Mesenchymal stem cell (in vitro differentiated cells and primary cell): Measurements from ENCODE around the gene GRIFIN.

ENCODE experiments used
- DNase-seq: peaks from one replicate; pipeline ENCODE4 v3.0.0-alpha.2; 2013
- H2AFZ ChIP-seq: one replicate; pipeline ENCODE4 v1.6.1; 2013; ENCODE audit warnings: low read depth, mild to moderate bottlenecking, control low read depth, inconsistent platforms, low read length, moderate library complexity
- H2AK5ac ChIP-seq: 2 replicates; pipeline ENCODE4 v1.6.1; 2013; ENCODE audit warnings: low read length, moderate library complexity, mild to moderate bottlenecking, inconsistent platforms; ENCODE audit not compliant: severe bottlenecking
- H2BK120ac ChIP-seq: one replicate; pipeline ENCODE4 v1.6.1; 2013; ENCODE audit warnings: low read depth, mild to moderate bottlenecking, inconsistent platforms, low read length, moderate library complexity
- H2BK12ac ChIP-seq, 2 experiments: one replicate each; pipeline ENCODE4 v1.6.1; 2013; ENCODE audit warnings: inconsistent platforms in 2 of 2, low read length in 2 of 2, mild to moderate bottlenecking in 2 of 2, moderate library complexity in 2 of 2, control low read depth in 1 of 2
- H2BK15ac ChIP-seq: one replicate; pipeline ENCODE4 v1.6.1; 2013; ENCODE audit warnings: mild to moderate bottlenecking, low read depth, inconsistent platforms; ENCODE audit not compliant: poor library complexity, severe bottlenecking
- H2BK5ac ChIP-seq: 2 replicates; pipeline ENCODE4 v1.6.1; 2013; ENCODE audit warnings: low read depth, mild to moderate bottlenecking, low read length, control low read depth, inconsistent platforms; ENCODE audit not compliant: poor library complexity, severe bottlenecking
- H3K14ac ChIP-seq, 2 experiments: one replicate each; pipeline ENCODE4 v1.6.1; 2013; ENCODE audit warnings: inconsistent platforms in 2 of 2, low read length in 2 of 2, control low read depth in 1 of 2, mild to moderate bottlenecking in 1 of 2, moderate library complexity in 1 of 2
- H3K18ac ChIP-seq, 2 experiments: one replicate each; pipeline ENCODE4 v1.6.1; 2013; ENCODE audit warnings: inconsistent platforms in 2 of 2, low read length in 2 of 2, control low read depth in 1 of 2, low read depth in 1 of 2, mild to moderate bottlenecking in 1 of 2
- H3K23ac ChIP-seq, 2 experiments: one replicate each; pipeline ENCODE4 v1.6.1; 2013; ENCODE audit warnings: inconsistent platforms in 2 of 2, low read length in 2 of 2, mild to moderate bottlenecking in 2 of 2, moderate library complexity in 2 of 2, control low read depth in 1 of 2
- H3K27ac ChIP-seq: 2 replicates; pipeline ENCODE4 v1.5.1; 2013; ENCODE audit warnings: mild to moderate bottlenecking, moderate library complexity, low read length, control low read depth, inconsistent platforms; ENCODE audit not compliant: poor library complexity, severe bottlenecking
- H3K27me3 ChIP-seq, 2 experiments: 2 replicates each; pipeline versions ENCODE4 v1.6.1 to v1.7.0; 2013; ENCODE audit warnings: low read length in 2 of 2, mild to moderate bottlenecking in 2 of 2, moderate library complexity in 2 of 2, control low read depth in 1 of 2, inconsistent platforms in 1 of 2; ENCODE audit not compliant: control insufficient read depth in 1 of 2, insufficient read depth in 1 of 2
- H3K36me3 ChIP-seq, 2 experiments: 2 replicates each; pipeline versions ENCODE4 v1.6.1 to v1.7.0; 2013; ENCODE audit warnings: low read length in 2 of 2, control low read depth in 1 of 2, inconsistent platforms in 1 of 2, low read depth in 1 of 2, mild to moderate bottlenecking in 1 of 2; ENCODE audit not compliant: insufficient read depth in 2 of 2, control insufficient read depth in 1 of 2
- H3K4ac ChIP-seq, 2 experiments: one replicate each; pipeline ENCODE4 v1.6.1; 2013; ENCODE audit warnings: inconsistent platforms in 2 of 2, low read length in 2 of 2, mild to moderate bottlenecking in 2 of 2, moderate library complexity in 2 of 2, control low read depth in 1 of 2, low read depth in 1 of 2
- H3K4me1 ChIP-seq: 2 replicates; pipeline ENCODE4 v1.6.1; 2013; ENCODE audit warnings: low read depth, low read length, control low read depth; ENCODE audit not compliant: control insufficient read depth, insufficient read depth
- H3K4me2 ChIP-seq: 2 replicates; pipeline ENCODE4 v1.6.1; 2013; ENCODE audit warnings: low read length, mild to moderate bottlenecking, inconsistent platforms; ENCODE audit not compliant: poor library complexity, severe bottlenecking
- H3K4me3 ChIP-seq, 2 experiments: 2 replicates each; pipeline versions ENCODE4 v1.5.1 to v1.7.0; 2013; ENCODE audit warnings: low read length in 2 of 2, mild to moderate bottlenecking in 2 of 2, control low read depth in 1 of 2, low read depth in 1 of 2; ENCODE audit not compliant: insufficient read depth in 1 of 2
- H3K79me1 ChIP-seq: replicated peaks from 2 replicates; pipeline ENCODE4 v1.6.1; 2013; ENCODE audit warnings: mild to moderate bottlenecking, control low read depth, low read length, inconsistent platforms; ENCODE audit not compliant: poor library complexity, severe bottlenecking
- H3K9ac ChIP-seq: 2 replicates; pipeline ENCODE4 v1.7.0; 2013; ENCODE audit warnings: mild to moderate bottlenecking, low read length, moderate library complexity
- H3K9me3 ChIP-seq: 2 replicates; pipeline ENCODE4 v1.7.0; 2013; ENCODE audit warnings: mild to moderate bottlenecking, low read length; ENCODE audit not compliant: control insufficient read depth
- H4K8ac ChIP-seq: one replicate; pipeline ENCODE4 v1.6.1; 2013; ENCODE audit warnings: inconsistent platforms, mild to moderate bottlenecking, low read length, moderate library complexity
- H4K91ac ChIP-seq: one replicate; pipeline ENCODE4 v1.6.1; 2013; ENCODE audit warnings: mild to moderate bottlenecking, low read length, inconsistent platforms
- WGBS: methylation state at CpG from one replicate; pipeline ENCODE4 v1.1.7; 2013; ENCODE audit warnings: mixed read lengths; 5-methylcytosine and 5-hydroxymethylcytosine counted together

The GRIFIN gene

GRCh38 chr7:2432910-2433712, 43.1 kb downstream of the GRIFIN start:
- Histone ChIP-seq H3K9ac (no peak overlapping the region), H2BK5ac (no peak overlapping the region), H3K4ac (no peak overlapping the region), H3K14ac (no peak overlapping the region), H3K36me3 (peaks cover 34 to 52% of the 10 kb centered on the region in 2 experiments), H2AFZ (no peak overlapping the region), H4K91ac (no peak overlapping the region), H2BK15ac (no peak overlapping the region), H3K18ac (no peak overlapping the region), H3K27ac (no peak overlapping the region), H3K23ac (no peak overlapping the region), H3K4me1 (peaks cover 12% of the 10 kb centered on the region), H3K4me2 (no peak overlapping the region), H3K27me3 (no peaks in the 10 kb centered on the region), H2BK120ac (no peak overlapping the region), H2BK12ac (no peak overlapping the region), H2AK5ac (no peak overlapping the region), H3K4me3 (no peak overlapping the region), H4K8ac (no peak overlapping the region), H3K79me1 (peaks cover 31% of the 10 kb centered on the region), H3K9me3 (peaks cover 7% of the 10 kb centered on the region)
- DNase-seq = no peak
- WGBS = 98% methylated on average over 85 of the region's 85 CpGs

GRCh38 chr7:2431260-2431867, 44.8 kb downstream of the GRIFIN start:
- Histone ChIP-seq H3K14ac (no peak overlapping the region), H3K4ac (no peak overlapping the region), H3K9me3 (peaks cover 7% of the 10 kb centered on the region), H2BK15ac (no peak overlapping the region), H3K18ac (no peak overlapping the region), H4K8ac (no peak overlapping the region), H3K27ac (no peak overlapping the region), H3K4me2 (no peak overlapping the region), H3K27me3 (no peaks in the 10 kb centered on the region), H2BK5ac (no peak overlapping the region), H3K9ac (no peak overlapping the region), H2AFZ (no peak overlapping the region), H3K23ac (no peak overlapping the region), H4K91ac (no peak overlapping the region), H3K4me3 (no peak overlapping the region), H3K36me3 (peaks cover 26 to 36% of the 10 kb centered on the region in 2 experiments), H2AK5ac (no peak overlapping the region), H2BK12ac (no peak overlapping the region), H3K4me1 (peaks cover 12% of the 10 kb centered on the region), H2BK120ac (no peak overlapping the region), H3K79me1 (peaks cover 25% of the 10 kb centered on the region)
- DNase-seq = no peak
- 81% methylated on average over 2 of the region's 3 CpGs for WGBS

- no peak overlapping the region for H3K18ac ChIP-seq
- H2BK12ac ChIP-seq = no peak overlapping the region
- H3K9ac ChIP-seq = no peak overlapping the region
- H2AFZ ChIP-seq = no peak overlapping the region
- no peak overlapping the region for H3K4me2 ChIP-seq
- no peak overlapping the region for H4K91ac ChIP-seq
- H3K27ac ChIP-seq = no peak overlapping the region
- no peak overlapping the region for H4K8ac ChIP-seq
- peaks cover 22% of the 10 kb centered on the region for H3K79me1 ChIP-seq
- H3K27me3 ChIP-seq = no peaks in the 10 kb centered on the region
- H2BK5ac ChIP-seq = no peak overlapping the region
- peaks cover 1% of the 10 kb centered on the region for H3K4me1 ChIP-seq
- no peak overlapping the region for H3K4me3 ChIP-seq
- no peak overlapping the region for H3K4ac ChIP-seq
- peaks cover 0 to 7% of the 10 kb centered on the region in 2 experiments for H3K36me3 ChIP-seq
- 92% methylated on average over 9 of the region's 10 CpGs for WGBS
- no peak overlapping the region for H3K23ac ChIP-seq
- no peak overlapping the region for H3K14ac ChIP-seq
- H3K9me3 ChIP-seq = no peaks in the 10 kb centered on the region
- no peak overlapping the region for H2BK120ac ChIP-seq
- no peak for DNase-seq
- no peak overlapping the region for H2AK5ac ChIP-seq
- no peak overlapping the region for H2BK15ac ChIP-seq
Measured at GRCh38 chr7:2425749-2426148, 50.4 kb downstream of the GRIFIN start.
